H9 (cell line): ENCODE results near the gene EAF2. TPM values are rescaled to one million over a fixed set of nuclear protein-coding genes. Genes with fewer than 3 reads are reported as not detected.

Source experiments
- DNase-seq: peaks from one replicate; pipeline ENCODE4 v3.0.0-alpha.2; 2017
- H2AFZ ChIP-seq: one replicate; pipeline ENCODE4 v1.6.1; 2013; ENCODE audit warnings: mild to moderate bottlenecking, low read length, control low read depth, moderate library complexity
- H2AK5ac ChIP-seq: 2 replicates; pipeline ENCODE4 v1.6.1; 2013; ENCODE audit warnings: low read length, control low read depth, mixed read lengths; ENCODE audit not compliant: insufficient read length
- H2BK120ac ChIP-seq: one replicate; pipeline ENCODE4 v1.6.1; 2013; ENCODE audit warnings: low read depth, mild to moderate bottlenecking, low read length, control low read depth, inconsistent platforms; ENCODE audit not compliant: poor library complexity, severe bottlenecking
- H2BK12ac ChIP-seq: 2 replicates; pipeline ENCODE4 v1.6.1; 2013; ENCODE audit warnings: low read length, control low read depth, mixed read lengths, low read depth; ENCODE audit not compliant: insufficient read length
- H2BK15ac ChIP-seq: 2 replicates; pipeline ENCODE4 v1.6.1; 2013; ENCODE audit warnings: low read depth, low read length, control low read depth
- H2BK20ac ChIP-seq: one replicate; pipeline ENCODE4 v1.6.1; 2013; ENCODE audit warnings: low read depth, mild to moderate bottlenecking, low read length, control low read depth, inconsistent platforms; ENCODE audit not compliant: poor library complexity, severe bottlenecking
- H2BK5ac ChIP-seq: 2 replicates; pipeline ENCODE4 v1.6.1; 2013; ENCODE audit warnings: low read length, control low read depth, mixed read lengths; ENCODE audit not compliant: insufficient read length
- H3K14ac ChIP-seq: 2 replicates; pipeline ENCODE4 v1.6.1; 2013; ENCODE audit warnings: low read length, control low read depth; ENCODE audit not compliant: insufficient read depth
- H3K18ac ChIP-seq: 2 replicates; pipeline ENCODE4 v1.6.1; 2013; ENCODE audit warnings: low read depth, mild to moderate bottlenecking, mixed read lengths, low read length, control low read depth; ENCODE audit not compliant: insufficient read length
- H3K23ac ChIP-seq: 2 replicates; pipeline ENCODE4 v1.6.1; 2013; ENCODE audit warnings: low read length, control low read depth, mixed read lengths, low read depth; ENCODE audit not compliant: insufficient read length
- H3K23me2 ChIP-seq: 2 replicates; pipeline ENCODE4 v1.6.1; 2013; ENCODE audit warnings: low read depth, mild to moderate bottlenecking, mixed read lengths, low read length, control low read depth; ENCODE audit not compliant: insufficient read length, poor library complexity, severe bottlenecking
- H3K27ac ChIP-seq: 2 replicates; pipeline ENCODE4 v1.5.1; 2013; ENCODE audit warnings: low read length, control low read depth, mixed read lengths, low read depth; ENCODE audit not compliant: insufficient read length
- H3K27me3 ChIP-seq: 2 replicates; pipeline ENCODE4 v1.6.1; 2013; ENCODE audit warnings: low read length, control low read depth, inconsistent platforms; ENCODE audit not compliant: insufficient read depth
- H3K4ac ChIP-seq: 2 replicates; pipeline ENCODE4 v1.6.1; 2013; ENCODE audit warnings: low read depth, mild to moderate bottlenecking, control low read depth, inconsistent platforms, low read length, moderate library complexity
- H3K4me1 ChIP-seq: 2 replicates; pipeline ENCODE4 v1.6.1; 2013; ENCODE audit warnings: low read length, control low read depth, inconsistent platforms; ENCODE audit not compliant: insufficient read depth
- H3K4me2 ChIP-seq: 2 replicates; pipeline ENCODE4 v1.6.1; 2013; ENCODE audit warnings: low read length, control low read depth, mixed read lengths; ENCODE audit not compliant: insufficient read length, insufficient read depth
- H3K56ac ChIP-seq: 2 replicates; pipeline ENCODE4 v1.6.1; 2013; ENCODE audit warnings: low read depth, mild to moderate bottlenecking, mixed read lengths, low read length, control low read depth; ENCODE audit not compliant: insufficient read length
- H3K79me1 ChIP-seq: 2 replicates; pipeline ENCODE4 v1.6.1; 2013; ENCODE audit warnings: low read depth, mild to moderate bottlenecking, moderate library complexity, low read length, control low read depth, inconsistent platforms; ENCODE audit not compliant: insufficient read depth, poor library complexity, severe bottlenecking
- H3K79me2 ChIP-seq: 2 replicates; pipeline ENCODE4 v1.6.1; 2013; ENCODE audit warnings: low read length, control low read depth, inconsistent platforms; ENCODE audit not compliant: insufficient read depth
- H3K9ac ChIP-seq: 2 replicates; pipeline ENCODE4 v1.6.1; 2013; ENCODE audit warnings: low read length, control low read depth, mixed read lengths; ENCODE audit not compliant: insufficient read length; ENCODE audit errors: extremely low read depth
- H3K9me3 ChIP-seq: one replicate; pipeline ENCODE4 v1.6.1; 2013; ENCODE audit warnings: low read depth, low read length, inconsistent platforms; ENCODE audit not compliant: control insufficient read depth
- H3T11ph ChIP-seq: one replicate; pipeline ENCODE4 v1.6.1; 2013; ENCODE audit warnings: mild to moderate bottlenecking, low read length, control low read depth, inconsistent platforms
- H4K20me1 ChIP-seq: one replicate; pipeline ENCODE4 v1.6.1; 2013; ENCODE audit not compliant: control insufficient read depth, insufficient read length, insufficient read depth
- H4K5ac ChIP-seq: 2 replicates; pipeline ENCODE4 v1.6.1; 2013; ENCODE audit warnings: low read depth, mild to moderate bottlenecking, mixed read lengths, low read length, control low read depth; ENCODE audit not compliant: insufficient read length
- H4K8ac ChIP-seq: replicated peaks from 2 replicates; pipeline ENCODE4 v1.6.1; 2013; ENCODE audit warnings: low read length, control low read depth, mixed read lengths, low read depth; ENCODE audit not compliant: insufficient read length
- H4K91ac ChIP-seq: 2 replicates; pipeline ENCODE4 v1.6.1; 2013; ENCODE audit warnings: low read depth, mild to moderate bottlenecking, moderate library complexity, mixed read lengths, low read length, control low read depth; ENCODE audit not compliant: insufficient read length
- H3K27ac Mint-ChIP-seq, 3 experiments: 2 replicates in 2 of 3; 3 replicates in 1 of 3; pipeline ENCODE4 v1.8.0; 2020 to 2021; ENCODE audit warnings: mixed read lengths in 3 of 3, mild to moderate bottlenecking in 1 of 3, moderate library complexity in 1 of 3
- H3K27me3 Mint-ChIP-seq: 2 replicates; pipeline ENCODE4 v1.8.0; 2021; ENCODE audit warnings: low read depth, mild to moderate bottlenecking, moderate library complexity, mixed read lengths
- H3K36me3 Mint-ChIP-seq, 3 experiments: 2 replicates in 2 of 3; 3 replicates in 1 of 3; pipeline ENCODE4 v1.8.0; 2020 to 2021; ENCODE audit warnings: low read depth in 3 of 3, mixed read lengths in 3 of 3; ENCODE audit not compliant: insufficient read depth in 1 of 3
- H3K4me1 Mint-ChIP-seq, 2 experiments: 2 replicates each; pipeline ENCODE4 v1.8.0; 2020; ENCODE audit warnings: mixed read lengths in 2 of 2
- H3K4me3 Mint-ChIP-seq, 2 experiments: 2 replicates in 1 of 2; 3 replicates in 1 of 2; pipeline ENCODE4 v1.8.0; 2020 to 2021; ENCODE audit warnings: mild to moderate bottlenecking in 2 of 2, mixed read lengths in 2 of 2, moderate library complexity in 1 of 2
- H3K9me3 Mint-ChIP-seq, 2 experiments: 2 replicates in 1 of 2; 3 replicates in 1 of 2; pipeline ENCODE4 v1.8.0; 2020; ENCODE audit warnings: mild to moderate bottlenecking in 2 of 2, mixed read lengths in 2 of 2, moderate library complexity in 1 of 2
- CTCF ChIP-seq: fragments of 200-600 bp; sonication (generic); conservative IDR thresholded peaks from 3 replicates; pipeline ENCODE4 v1.8.0; 2021; ENCODE audit warnings: antibody characterized with exemption, mild to moderate bottlenecking
- WGBS: extraction: QIAGEN DNeasy Blood & Tissue Kit; methylation state at CpG from one replicate; pipeline ENCODE4 v1.1.7; 2013; ENCODE audit warnings: missing lambda C conversion rate, low lambda C conversion rate, mixed read lengths; ENCODE audit not compliant: insufficient read length; ENCODE audit errors: extremely low coverage; 5-methylcytosine and 5-hydroxymethylcytosine counted together
- total RNA-seq: library from RNA; stranded (reverse); gene quantifications from 2 replicates; pipeline ENCODE4 v1.2.1, GENCODE V29; 2021

Gene EAF2
- total RNA-seq, 1 experiment from 2014 or later: 4.3 TPM

- no peak overlapping the region for H3K4me3 Mint-ChIP-seq
- WGBS: no CpG with 5 or more reads among the region's 2 CpGs
- DNase-seq: no peak
Measured at GRCh38 chr3:121794264-121794983, 40.6 kb upstream of the EAF2 start.

More at GRCh38 chr3:121794264-121794983, 40.6 kb upstream of the EAF2 start:
- Histone ChIP-seq H3K9ac (no peak overlapping the region), H2AK5ac (no peak overlapping the region), H4K8ac (no peak overlapping the region), H3K27me3 (no peaks in the 10 kb centered on the region), H3K4me1 (no peaks in the 10 kb centered on the region), H3K14ac (no peak overlapping the region), H3K79me1 (no peaks in the 10 kb centered on the region), H4K91ac (no peak overlapping the region), H2BK120ac (no peak overlapping the region), H3K4me2 (no peak overlapping the region), H3K56ac (no peak overlapping the region), H4K5ac (no peak overlapping the region), H3K4ac (no peak overlapping the region), H2AFZ (no peak overlapping the region), H3K23ac (no peak overlapping the region), H2BK20ac (no peak overlapping the region), H2BK5ac (no peak overlapping the region), H2BK12ac (no peak overlapping the region), H4K20me1 (no peaks in the 10 kb centered on the region), H3K79me2 (no peaks in the 10 kb centered on the region), H3T11ph (no peak overlapping the region), H3K27ac (no peak overlapping the region), H3K23me2 (no peaks in the 10 kb centered on the region), H2BK15ac (no peak overlapping the region), H3K9me3 (no peaks in the 10 kb centered on the region), H3K18ac (no peak overlapping the region)
- no peak overlapping the region for H3K27ac Mint-ChIP-seq
- H3K4me1 Mint-ChIP-seq: no peaks in the 10 kb centered on the region
- TF ChIP-seq CTCF: no peak
- no peaks in the 10 kb centered on the region for H3K9me3 Mint-ChIP-seq
- peaks cover 5 to 24% (median 18%) of the 10 kb centered on the region in 3 experiments; a peak in 6 of 7 replicates for H3K36me3 Mint-ChIP-seq
- no peaks in the 10 kb centered on the region for H3K27me3 Mint-ChIP-seq
